Muscle of leg (tissue), 16 donors: ENCODE results near the gene MRPL39. TPM values are rescaled to one million over a fixed set of nuclear protein-coding genes. Genes with fewer than 3 reads are reported as not detected.

Experiments used
- DNase-seq: peaks from one replicate; pipeline ENCODE4 v3.0.0; 2013
- H3K27ac ChIP-seq: one replicate; pipeline ENCODE4 v1.5.1; 2013; ENCODE audit warnings: mild to moderate bottlenecking, low read length, control low read depth
- H3K27me3 ChIP-seq: one replicate; pipeline ENCODE4 v1.6.1; 2013; ENCODE audit warnings: low read length; ENCODE audit not compliant: control insufficient read depth, insufficient read depth
- H3K36me3 ChIP-seq: one replicate; pipeline ENCODE4 v1.6.1; 2013; ENCODE audit warnings: low read length; ENCODE audit not compliant: control insufficient read depth, insufficient read depth
- H3K4me1 ChIP-seq: one replicate; pipeline ENCODE4 v1.6.1; 2013; ENCODE audit warnings: low read length; ENCODE audit not compliant: control insufficient read depth, insufficient read depth
- H3K4me3 ChIP-seq: one replicate; pipeline ENCODE4 v1.5.1; 2013; ENCODE audit warnings: low read length, control low read depth
- H3K9me3 ChIP-seq: replicated peaks from 2 replicates; pipeline ENCODE4 v1.6.1; 2013; ENCODE audit warnings: low read depth, low read length; ENCODE audit not compliant: control insufficient read depth
- WGBS: methylation state at CpG from one replicate; pipeline ENCODE4 v1.1.5; 2013; ENCODE audit warnings: missing lambda C conversion rate; ENCODE audit not compliant: insufficient coverage; 5-methylcytosine and 5-hydroxymethylcytosine counted together
- long read RNA-seq, 11 donors: transcript quantifications; one replicate each; lab custom pipeline, GENCODE V29; 2026
- polyA plus RNA-seq, 8 donors: library from polyadenylated mRNA; unstranded; fragments of 120-200 nt; gene quantifications; one replicate each; pipeline versions ENCODE4 v1.2.1 to v1.2.3, GENCODE V29; 2013; ENCODE audit warnings: inconsistent platforms in 1 of 8, low replicate concordance in 1 of 8; ENCODE audit not compliant: insufficient read length in 8 of 8, insufficient read depth in 1 of 8
- total RNA-seq: library from RNA; stranded (reverse); fragments of 120-200 nt; gene quantifications from one replicate; pipeline ENCODE4 v1.2.4, GENCODE V29; 2013

MRPL39 gene
- 37.5 TPM for total RNA-seq
- 10 to 100 TPM; 26.7 to 31.0 (median 29.3) TPM for polyA plus RNA-seq
- long read RNA-seq, donor 1, transcript MRPL39-202 (10 exons, 1,110 nt), result major isoform, 5 of 5 reads
- long read RNA-seq, donor 1, partial matches to known transcripts, result 0 of 5 reads
- long read RNA-seq, donor 1, other reads (novel, unspliced or antisense), result 0 of 5 reads
- long read RNA-seq, donor 2, result 0 reads
- long read RNA-seq, donor 3, transcript MRPL39-202 (10 exons, 1,110 nt), result major isoform, 10 of 10 reads
- long read RNA-seq, donor 3, partial matches to known transcripts, result 0 of 10 reads
- long read RNA-seq, donor 3, other reads (novel, unspliced or antisense), result 0 of 10 reads
- long read RNA-seq, donor 4, transcript MRPL39-202 (10 exons, 1,110 nt), result major isoform, 7 of 7 reads
- long read RNA-seq, donor 4, partial matches to known transcripts, result 0 of 7 reads
- long read RNA-seq, donor 4, other reads (novel, unspliced or antisense), result 0 of 7 reads
- long read RNA-seq, donor 5, transcript MRPL39-202 (10 exons, 1,110 nt), result major isoform, 24 of 103 reads
- long read RNA-seq, donor 5, partial matches to known transcripts, result 47 of 103 reads
- long read RNA-seq, donor 5, other reads (novel, unspliced or antisense), result 32 of 103 reads
- long read RNA-seq, donor 6, transcript MRPL39-202 (10 exons, 1,110 nt), result major isoform, 32 of 39 reads
- long read RNA-seq, donor 6, partial matches to known transcripts, result 0 of 39 reads
- long read RNA-seq, donor 6, other reads (novel, unspliced or antisense), result 7 of 39 reads
- long read RNA-seq, donor 7, transcript MRPL39-202 (10 exons, 1,110 nt), result major isoform, 20 of 21 reads
- long read RNA-seq, donor 7, partial matches to known transcripts, result 0 of 21 reads
- long read RNA-seq, donor 7, other reads (novel, unspliced or antisense), result 0 of 21 reads
- long read RNA-seq, donor 8, transcript MRPL39-202 (10 exons, 1,110 nt), result major isoform, 16 of 16 reads
- long read RNA-seq, donor 8, partial matches to known transcripts, result 0 of 16 reads
- long read RNA-seq, donor 8, other reads (novel, unspliced or antisense), result 0 of 16 reads
- long read RNA-seq, donor 9, transcript MRPL39-202 (10 exons, 1,110 nt), result major isoform, 14 of 14 reads
- long read RNA-seq, donor 9, partial matches to known transcripts, result 0 of 14 reads
- long read RNA-seq, donor 9, other reads (novel, unspliced or antisense), result 0 of 14 reads
- long read RNA-seq, donor 10, transcript MRPL39-202 (10 exons, 1,110 nt), result major isoform, 25 of 30 reads
- long read RNA-seq, donor 10, partial matches to known transcripts, result 0 of 30 reads
- long read RNA-seq, donor 10, other reads (novel, unspliced or antisense), result 5 of 30 reads
- long read RNA-seq, donor 11, transcript MRPL39-202 (10 exons, 1,110 nt), result major isoform, 18 of 18 reads
- long read RNA-seq, donor 11, partial matches to known transcripts, result 0 of 18 reads
- long read RNA-seq, donor 11, other reads (novel, unspliced or antisense), result 0 of 18 reads

DNA sequence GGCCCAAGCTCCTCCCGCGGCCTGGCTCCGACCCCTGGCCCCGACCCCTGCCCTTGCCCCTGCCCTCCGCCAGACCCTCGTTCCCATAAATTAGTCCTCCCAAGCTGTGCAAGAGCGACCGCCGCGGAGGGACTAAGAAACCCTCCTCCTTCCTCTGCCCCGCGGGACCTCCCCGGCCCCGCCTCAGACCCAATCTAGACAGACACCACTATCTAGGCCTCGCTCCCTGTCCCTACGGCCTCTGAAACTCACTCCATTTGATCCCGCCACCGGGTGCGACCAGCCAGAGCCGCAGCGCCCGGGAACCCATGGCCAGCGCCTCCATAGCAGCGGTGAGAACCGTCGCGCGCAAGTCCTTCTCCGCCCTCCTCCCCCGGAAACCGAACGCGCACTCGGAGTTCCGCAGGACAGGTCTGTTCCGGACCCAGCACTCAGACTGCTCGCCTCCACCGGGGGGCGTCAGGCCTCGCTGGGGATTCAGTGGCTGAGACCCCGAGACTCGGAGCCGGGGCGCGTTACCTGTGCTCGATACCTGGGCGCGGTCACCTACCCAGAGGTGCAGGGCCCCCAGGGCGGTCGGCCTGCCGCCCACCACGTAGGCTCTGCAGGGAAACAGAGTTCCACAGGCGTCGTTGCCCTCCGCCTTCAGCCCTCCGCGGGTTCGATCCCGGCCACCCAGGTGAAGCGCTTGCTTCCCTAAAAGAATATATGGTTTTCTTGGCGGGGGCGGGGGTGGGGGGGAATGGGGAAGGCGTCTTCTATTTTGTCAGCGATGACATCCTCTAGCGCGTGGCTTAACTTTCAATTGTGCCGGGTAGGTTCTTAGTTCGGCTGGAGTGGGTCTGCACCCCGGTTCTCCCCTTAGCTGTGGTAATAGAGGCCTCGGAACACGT lies at the start of gene MRPL39:
TSS of gene MRPL39 (minus strand) at position 331 of the 893 bp plus-strand sequence. CDS start at position 325, 6 bp downstream.
- no peaks in the 10 kb centered on the region for H3K27me3 ChIP-seq
- no peaks in the 10 kb centered on the region for H3K9me3 ChIP-seq
- under 1% methylated on average over 53 of the region's 71 CpGs for WGBS
- peak within 1 kb of the TSS; percentile 94 for H3K27ac ChIP-seq
- DNase-seq, result peak; percentile 95
- peak within 1 kb of the TSS; percentile 92 for H3K4me3 ChIP-seq
- peaks cover 12% of the 10 kb centered on the region for H3K36me3 ChIP-seq
- H3K4me1 ChIP-seq, result peaks cover 11% of the 10 kb centered on the region

- Histone ChIP-seq H3K27me3 (no peaks in the 10 kb centered on the region), H3K27ac (no peak overlapping the region), H3K9me3 (no peaks in the 10 kb centered on the region), H3K4me3 (no peak overlapping the region), H3K36me3 (no peaks in the 10 kb centered on the region), H3K4me1 (no peaks in the 10 kb centered on the region)
- WGBS, result no CpG with 5 or more reads among the region's 2 CpGs
- DNase-seq, result no peak
Measured at GRCh38 chr21:25656412-25656811, 49.1 kb upstream of the MRPL39 start.

- 83% methylated on average over 1 of the region's 7 CpGs for WGBS
- H3K36me3 ChIP-seq, result no peaks in the 10 kb centered on the region
- no peaks in the 10 kb centered on the region for H3K9me3 ChIP-seq
- no peaks in the 10 kb centered on the region for H3K4me1 ChIP-seq
- no peak overlapping the region for H3K27ac ChIP-seq
- no peaks in the 10 kb centered on the region for H3K27me3 ChIP-seq
- H3K4me3 ChIP-seq, result no peak overlapping the region
- DNase-seq, result no peak
Measured at GRCh38 chr21:25649146-25649545, 41.9 kb upstream of the MRPL39 start.

DNA sequence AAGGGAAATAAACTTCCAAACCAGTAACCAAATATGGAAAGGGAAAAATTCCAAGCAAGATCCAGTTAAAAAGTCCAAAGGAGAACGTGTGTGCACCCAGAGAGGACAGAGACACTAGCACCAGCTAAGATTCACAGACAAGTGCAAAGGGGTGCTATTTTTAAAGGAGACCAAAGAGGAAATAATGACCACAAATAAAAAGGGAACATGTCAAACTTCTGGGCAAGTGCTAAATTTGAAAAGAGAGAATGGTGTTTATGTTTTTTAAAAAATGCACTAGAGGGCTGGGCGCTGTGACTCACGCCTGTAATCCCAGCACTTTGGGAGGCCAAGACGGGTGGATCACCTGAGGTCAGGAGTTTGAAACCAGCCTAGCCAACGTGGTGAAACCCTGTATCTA lies 40.4 kb upstream of the MRPL39 start:
- 71% methylated on average over 5 of the region's 5 CpGs for WGBS

GRCh38 chr21:25646474-25646873 lies 39.2 kb upstream of the MRPL39 start:
- no CpG with 5 or more reads among the region's 1 CpG for WGBS
- no peak overlapping the region for H3K4me3 ChIP-seq
- no peaks in the 10 kb centered on the region for H3K36me3 ChIP-seq
- no peaks in the 10 kb centered on the region for H3K27me3 ChIP-seq
- no peak overlapping the region for H3K27ac ChIP-seq
- H3K9me3 ChIP-seq, result no peaks in the 10 kb centered on the region
- DNase-seq, result no peak
- no peaks in the 10 kb centered on the region for H3K4me1 ChIP-seq

More for the DNA sequence above, 40.4 kb upstream of the MRPL39 start:
- Histone ChIP-seq H3K36me3 (no peaks in the 10 kb centered on the region), H3K4me1 (no peaks in the 10 kb centered on the region), H3K27me3 (no peaks in the 10 kb centered on the region), H3K27ac (no peak overlapping the region), H3K4me3 (no peak overlapping the region), H3K9me3 (no peaks in the 10 kb centered on the region)
- peak; percentile 24 for DNase-seq

DNA sequence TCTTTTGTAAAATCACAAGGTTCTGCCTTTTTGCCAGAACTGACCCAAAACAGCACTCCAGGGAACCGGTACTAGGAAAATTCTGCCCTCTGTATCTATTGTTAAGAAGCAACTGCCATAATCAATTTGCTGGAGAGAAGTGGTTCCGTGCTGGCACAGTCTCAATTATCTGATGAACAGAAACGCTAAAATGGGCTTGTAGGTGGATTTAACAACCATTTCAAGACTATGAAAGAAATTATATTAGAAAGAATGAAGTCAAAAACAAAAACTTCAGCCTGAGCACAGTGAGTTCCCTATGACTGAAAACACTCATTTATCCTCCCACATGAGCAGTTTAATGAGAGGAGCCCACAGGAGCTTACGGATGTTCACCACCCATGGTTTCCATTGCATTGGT lies 36.2 kb upstream of the MRPL39 start:
- Histone ChIP-seq H3K27me3 (no peaks in the 10 kb centered on the region), H3K4me1 (peaks cover 4% of the 10 kb centered on the region), H3K36me3 (no peaks in the 10 kb centered on the region), H3K9me3 (no peaks in the 10 kb centered on the region), H3K27ac (no peak overlapping the region), H3K4me3 (no peak overlapping the region)
- DNase-seq, result no peak
- WGBS, result no CpG with 5 or more reads among the region's 4 CpGs

- no peak overlapping the region for H3K27ac ChIP-seq
- no peaks in the 10 kb centered on the region for H3K9me3 ChIP-seq
- no peak for DNase-seq
- H3K27me3 ChIP-seq, result no peaks in the 10 kb centered on the region
- WGBS, result no CpG with 5 or more reads among the region's 5 CpGs
- peaks cover 4% of the 10 kb centered on the region for H3K4me1 ChIP-seq
- H3K36me3 ChIP-seq, result no peaks in the 10 kb centered on the region
- peak overlapping the region; percentile 73 for H3K4me3 ChIP-seq
Measured at GRCh38 chr21:25640943-25641292, 33.6 kb upstream of the MRPL39 start.

DNA sequence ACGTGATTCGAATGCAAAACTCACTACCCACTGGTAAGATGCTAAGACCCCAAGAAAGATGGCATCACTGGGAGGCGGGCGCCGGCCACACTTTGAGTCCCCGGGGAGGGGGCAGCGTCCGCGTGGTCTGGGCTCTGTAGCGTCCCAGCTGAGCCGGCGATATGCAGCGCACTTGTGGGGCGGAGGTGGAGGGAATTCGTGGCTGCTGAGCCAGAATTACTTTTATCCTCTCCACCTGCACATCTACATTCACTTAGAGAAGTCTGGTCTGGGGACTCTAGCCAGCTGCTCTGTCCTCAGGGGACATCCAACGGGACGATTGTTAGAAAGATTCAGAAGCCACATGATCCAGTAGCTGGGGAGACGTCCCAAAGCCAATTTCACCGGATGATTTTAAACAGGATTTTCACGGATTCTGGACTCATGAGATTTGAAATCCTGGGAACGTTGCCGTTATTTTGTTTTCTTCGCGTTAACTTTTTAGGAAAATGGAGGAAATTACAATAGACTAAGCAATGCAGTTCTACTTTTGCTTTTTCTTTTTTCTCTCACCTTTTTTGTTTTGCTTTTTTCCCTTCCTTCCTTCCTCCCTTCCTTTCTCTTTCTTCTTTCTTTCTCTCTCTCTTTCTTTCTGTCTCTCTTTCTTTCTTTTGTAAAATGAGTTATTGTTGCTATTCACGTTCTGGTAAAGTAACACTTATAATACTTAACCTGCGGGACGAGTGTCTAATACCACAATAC lies 33.1 kb upstream of the MRPL39 start:
- Histone ChIP-seq H3K9me3 (no peaks in the 10 kb centered on the region), H3K36me3 (no peaks in the 10 kb centered on the region), H3K4me3 (peak overlapping the region; percentile 73), H3K27me3 (no peaks in the 10 kb centered on the region), H3K4me1 (peaks cover 4% of the 10 kb centered on the region), H3K27ac (peak overlapping the region; percentile 85)
- WGBS, result 0% methylated on average over 6 of the region's 27 CpGs
- DNase-seq, result peak; percentile 66
